Stimulated activated CD4-positive, alpha-beta T cell treated with anti-CD3 and anti-CD28 coated beads, Interleukin-2, amount 100 ng/mL, for 24 hours (primary cell): ENCODE measurements around the gene ATXN10.
"Not testable (repeated sequence)": the region's sequence is repeated elsewhere in the genome, so short reads cannot be mapped to it uniquely, and the experiment has no call there.

ENCODE experiments used
- DNase-seq, 2 donors: peaks; one replicate each; pipeline ENCODE4 v3.0.0-alpha.2; 2020

Gene ATXN10

GRCh38 chr22:45680932-45681700 is 9.5 kb downstream of the ATXN10 start:
- no peak for DNase-seq

GRCh38 chr22:45682064-45682463 is 10.4 kb downstream of the ATXN10 start:
- no peak for DNase-seq

GRCh38 chr22:45682773-45683172 is 11.1 kb downstream of the ATXN10 start:
- not testable (repeated sequence) for DNase-seq

GRCh38 chr22:45683248-45683647 is 11.6 kb downstream of the ATXN10 start:
- DNase-seq, result no peak

- no peak for DNase-seq
Observed at GRCh38 chr22:45683680-45684079, 12.0 kb downstream of the ATXN10 start.

GRCh38 chr22:45684169-45684568 is 12.5 kb downstream of the ATXN10 start:
- no peak for DNase-seq

- no peak for DNase-seq
Observed at GRCh38 chr22:45684752-45685574, 13.3 kb downstream of the ATXN10 start.

GRCh38 chr22:45686004-45686403 is 14.4 kb downstream of the ATXN10 start:
- DNase-seq, result no peak

GRCh38 chr22:45686836-45687235 is 15.2 kb downstream of the ATXN10 start:
- DNase-seq, result no peak

GRCh38 chr22:45688600-45689080 is 17.0 kb downstream of the ATXN10 start:
- DNase-seq, result no peak

- no peak for DNase-seq
Observed at GRCh38 chr22:45689211-45689610, 17.6 kb downstream of the ATXN10 start.

- no peak for DNase-seq
Observed at GRCh38 chr22:45690008-45690407, 18.4 kb downstream of the ATXN10 start.

- no peak for DNase-seq
Observed at GRCh38 chr22:45692549-45692948, 20.9 kb downstream of the ATXN10 start.

- DNase-seq, result no peak
Observed at GRCh38 chr22:45693835-45694234, 22.2 kb downstream of the ATXN10 start.

GRCh38 chr22:45696227-45696626 is 24.6 kb downstream of the ATXN10 start:
- no peak for DNase-seq

- DNase-seq, result no peak
Observed at GRCh38 chr22:45698094-45698493, 26.5 kb downstream of the ATXN10 start.

- DNase-seq, result no peak
Observed at GRCh38 chr22:45702981-45703380, 31.3 kb downstream of the ATXN10 start.

- no peak for DNase-seq
Observed at GRCh38 chr22:45703758-45704157, 32.1 kb downstream of the ATXN10 start.

GRCh38 chr22:45704648-45705047 is 33.0 kb downstream of the ATXN10 start:
- DNase-seq, result no peak

- no peak for DNase-seq
Observed at GRCh38 chr22:45707605-45708004, 36.0 kb downstream of the ATXN10 start.

- no peak for DNase-seq
Observed at GRCh38 chr22:45708145-45708544, 36.5 kb downstream of the ATXN10 start.

- no peak for DNase-seq
Observed at GRCh38 chr22:45709060-45709739, 37.6 kb downstream of the ATXN10 start.

GRCh38 chr22:45709866-45710265 is 38.2 kb downstream of the ATXN10 start:
- no peak for DNase-seq
